ENCODE results near the gene POLR2B.
A peak's percentile ranks its signal among the peaks of the same experiment; 100 is the strongest.
"Not testable (repeated sequence)": the region's sequence is repeated elsewhere in the genome, so short reads cannot be mapped to it uniquely, and the experiment has no call there.

Gene POLR2B

DNA sequence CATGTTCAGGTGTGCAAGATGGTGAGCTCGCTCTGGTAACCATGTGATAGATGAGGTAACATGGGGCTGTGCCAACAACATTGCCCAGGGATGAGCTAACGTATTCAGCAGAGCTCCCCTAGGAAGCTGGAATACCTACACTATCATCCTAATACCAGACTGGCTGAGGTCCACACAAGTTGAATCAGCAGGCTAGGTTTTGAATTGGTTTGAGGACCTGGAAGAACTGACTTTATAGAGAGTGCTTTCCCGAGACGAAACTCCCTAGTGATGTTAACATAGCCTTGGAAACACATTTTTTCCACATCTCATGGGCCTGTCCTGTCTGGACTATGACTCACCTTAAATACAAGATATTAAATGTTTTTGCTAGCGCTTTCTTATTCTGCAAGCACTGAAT is 74.8 kb downstream of the POLR2B start:
- DNase-seq (ENCODE audit: low read depth): no peak

DNA sequence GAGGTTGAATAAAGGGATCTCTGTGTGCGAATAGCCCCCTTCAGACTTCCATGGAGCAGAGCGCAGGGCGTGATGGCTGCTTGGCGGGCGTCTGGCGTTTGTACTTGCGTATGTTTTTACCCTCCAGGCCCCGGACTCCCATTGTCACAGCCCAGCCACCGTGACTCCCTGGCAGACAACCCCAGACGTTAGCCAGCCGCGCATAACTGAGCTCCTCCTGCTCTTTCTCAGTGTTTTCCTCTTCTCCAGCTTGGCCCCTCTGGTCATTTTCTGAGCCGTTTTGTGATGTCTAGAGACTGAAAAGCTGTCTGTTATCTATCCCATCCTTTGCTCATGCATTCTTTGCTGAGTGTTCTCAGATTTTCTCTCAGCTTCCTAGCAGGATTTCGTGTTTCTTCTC is 77.2 kb downstream of the POLR2B start:
- DNase-seq (ENCODE audit: low read depth): no peak

- no peak for DNase-seq (ENCODE audit: low read depth)
These were observed 81.4 kb downstream of the POLR2B start for GRCh38 chr4:57059890-57060716.

- not testable (repeated sequence) for DNase-seq (ENCODE audit: low read depth)
These were observed 82.0 kb downstream of the POLR2B start for GRCh38 chr4:57060717-57061067.

DNA sequence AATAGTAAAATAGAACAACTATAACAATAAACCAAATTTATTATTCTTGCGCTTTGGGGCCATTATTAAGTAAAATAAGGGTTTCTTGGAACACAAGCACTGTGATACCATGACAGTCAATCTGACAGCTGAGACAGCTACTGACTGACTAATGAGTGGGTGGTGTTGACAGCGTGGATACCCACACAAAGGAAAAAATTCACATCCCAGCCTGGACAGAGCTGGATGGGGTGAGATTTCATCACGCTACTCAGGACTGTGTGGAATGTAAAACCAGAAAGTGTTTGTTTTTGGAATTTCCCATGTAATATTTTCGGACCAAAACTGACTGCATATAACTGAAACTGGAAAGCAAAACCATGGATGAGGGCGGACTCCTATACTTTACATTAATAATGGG is 82.7 kb downstream of the POLR2B start:
- DNase-seq (ENCODE audit: low read depth): no peak

DNA sequence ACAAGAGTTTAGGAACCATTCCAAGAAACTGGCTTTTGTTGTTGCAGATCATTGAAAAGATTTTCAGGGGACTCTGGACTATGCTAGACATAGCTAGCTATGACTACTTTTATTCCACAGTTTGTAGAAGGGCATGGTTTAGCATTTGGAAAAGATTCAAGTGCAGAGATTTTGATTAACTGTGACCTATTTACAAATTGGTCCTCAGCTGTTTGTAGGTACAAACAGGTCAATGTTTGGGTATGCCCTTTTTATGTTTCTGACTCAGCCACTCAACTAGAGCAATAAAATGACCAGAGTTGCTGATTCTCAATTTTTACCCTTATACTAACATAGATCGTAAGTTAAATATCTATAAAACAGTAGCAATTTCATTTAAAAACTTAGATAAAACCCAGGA is 84.8 kb downstream of the POLR2B start:
- no peak for DNase-seq (ENCODE audit: low read depth)

GRCh38 chr4:57064120-57064519 is 85.4 kb downstream of the POLR2B start:
- DNase-seq (ENCODE audit: low read depth): no peak

DNA sequence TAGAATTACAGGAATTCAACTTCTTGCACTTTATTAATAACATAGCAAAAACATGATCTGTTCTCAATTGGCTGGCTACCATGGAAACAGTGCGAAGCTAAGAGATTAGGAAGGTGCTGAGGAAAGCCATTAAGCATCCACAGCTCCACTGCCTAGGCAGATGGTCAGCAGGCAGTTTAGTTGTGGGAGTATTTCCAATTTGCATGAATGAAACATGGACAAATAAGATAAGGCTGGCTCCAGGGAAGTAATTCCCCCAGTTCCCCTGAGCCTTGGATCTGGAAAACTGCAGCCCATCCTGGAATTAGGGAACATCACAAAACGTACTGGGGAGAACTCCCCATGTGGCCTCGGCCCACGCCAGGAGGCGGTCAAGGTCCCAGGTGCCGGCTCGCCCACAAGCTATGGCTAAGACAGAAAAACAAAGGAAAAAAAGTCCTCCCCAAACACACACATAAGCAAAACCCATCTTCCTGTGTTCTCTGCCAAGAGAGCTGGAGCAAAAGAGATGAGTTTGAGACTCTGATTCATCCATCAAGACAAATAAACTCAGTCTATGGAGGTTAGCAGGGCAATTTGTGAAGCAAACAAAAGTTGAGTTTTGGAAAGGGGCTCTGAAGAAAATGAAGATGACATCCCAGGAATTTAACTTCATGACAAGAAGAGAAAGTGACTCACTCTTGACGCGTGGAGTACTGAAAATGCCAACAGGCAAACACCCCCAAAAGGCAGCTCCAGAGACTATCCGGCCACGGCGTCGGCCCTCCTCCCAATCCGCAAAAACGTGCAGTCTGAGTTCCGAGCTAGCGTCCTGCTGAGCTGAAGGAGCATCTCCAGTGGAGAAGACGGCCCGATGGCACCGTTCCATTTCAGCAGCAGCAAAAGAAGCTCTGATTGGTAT is 86.4 kb downstream of the POLR2B start:
- DNase-seq (ENCODE audit: low read depth): peak; percentile 70

- DNase-seq (ENCODE audit: low read depth): no peak
These were observed 87.2 kb downstream of the POLR2B start for GRCh38 chr4:57065730-57066482.

DNA sequence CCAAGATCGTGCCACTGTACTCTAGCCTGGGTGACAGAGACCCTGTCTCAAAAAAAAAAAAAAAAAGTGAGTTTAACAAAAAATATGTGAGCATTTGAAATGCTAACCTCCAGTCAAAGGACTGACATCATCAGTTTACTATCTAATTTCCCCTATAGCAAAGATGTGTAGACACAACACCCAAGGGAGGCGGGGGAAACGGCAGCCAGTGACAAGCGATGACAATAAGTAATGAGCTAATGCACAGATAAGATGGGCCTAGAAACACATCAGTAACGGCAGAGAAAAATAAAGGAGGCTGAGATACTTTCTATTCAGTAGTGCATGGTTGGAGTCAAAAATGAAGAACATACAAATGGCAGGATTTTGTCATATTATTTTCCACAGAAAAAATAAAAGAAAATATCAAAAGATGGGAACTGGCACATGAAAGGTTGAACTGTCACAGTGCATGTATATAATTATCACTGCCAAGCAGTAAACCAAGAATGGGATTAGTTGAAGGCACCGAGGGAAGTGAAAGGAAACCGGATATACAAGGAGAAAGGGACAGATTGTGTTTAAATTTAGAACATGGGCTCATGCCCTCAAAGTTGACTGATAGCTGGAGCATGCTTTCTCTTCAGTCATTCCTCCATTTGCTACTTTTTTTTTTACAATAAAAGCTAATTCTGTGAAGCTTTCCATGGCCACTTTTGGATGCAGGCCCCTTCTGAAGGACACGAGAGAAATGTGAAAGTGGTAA is 89.7 kb downstream of the POLR2B start:
- no peak for DNase-seq (ENCODE audit: low read depth)

DNA sequence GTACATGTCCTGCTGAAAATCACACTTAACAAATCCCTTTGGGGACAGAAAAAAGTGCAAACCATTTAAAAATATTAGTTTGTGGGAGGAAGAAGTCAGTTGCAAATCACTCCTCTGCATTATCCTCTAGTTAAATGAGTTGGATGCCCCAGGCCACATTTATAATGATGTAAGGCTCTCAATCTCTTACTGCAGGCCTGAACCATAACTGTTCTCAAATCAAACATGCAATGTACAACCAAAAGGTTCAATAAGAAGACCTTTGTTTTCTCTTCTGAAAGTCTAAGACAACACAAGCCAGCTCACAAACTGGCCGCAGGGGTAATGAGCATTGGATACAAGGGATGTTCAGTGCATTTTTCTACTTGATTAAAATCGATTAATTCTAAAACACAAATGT is 91.8 kb downstream of the POLR2B start:
- no peak for DNase-seq (ENCODE audit: low read depth)

DNA sequence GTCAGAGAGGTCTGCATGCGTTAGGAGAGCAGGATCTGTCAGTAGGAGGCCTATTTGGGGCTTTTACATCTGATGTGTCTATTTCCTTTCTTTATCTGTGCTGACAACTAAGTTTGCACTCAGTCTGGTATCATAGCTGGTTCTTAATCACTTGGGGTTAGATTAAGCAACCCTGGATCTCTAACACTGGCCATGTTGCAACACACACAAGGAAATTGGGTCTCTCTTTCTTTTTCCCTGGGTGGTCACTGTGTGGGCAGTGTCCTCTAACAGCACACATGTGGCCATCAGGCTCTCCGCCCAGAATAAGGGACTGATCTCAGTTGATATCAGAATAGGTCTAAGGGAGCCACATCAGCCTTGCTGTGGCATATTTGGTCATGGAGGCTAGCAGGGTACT is 92.6 kb downstream of the POLR2B start:
- no peak for DNase-seq (ENCODE audit: low read depth)

GRCh38 chr4:57073559-57073958 is 94.9 kb downstream of the POLR2B start:
- no peak for DNase-seq (ENCODE audit: low read depth)

- no peak for DNase-seq (ENCODE audit: low read depth)
These were observed 96.0 kb downstream of the POLR2B start for GRCh38 chr4:57074744-57075143.

DNA sequence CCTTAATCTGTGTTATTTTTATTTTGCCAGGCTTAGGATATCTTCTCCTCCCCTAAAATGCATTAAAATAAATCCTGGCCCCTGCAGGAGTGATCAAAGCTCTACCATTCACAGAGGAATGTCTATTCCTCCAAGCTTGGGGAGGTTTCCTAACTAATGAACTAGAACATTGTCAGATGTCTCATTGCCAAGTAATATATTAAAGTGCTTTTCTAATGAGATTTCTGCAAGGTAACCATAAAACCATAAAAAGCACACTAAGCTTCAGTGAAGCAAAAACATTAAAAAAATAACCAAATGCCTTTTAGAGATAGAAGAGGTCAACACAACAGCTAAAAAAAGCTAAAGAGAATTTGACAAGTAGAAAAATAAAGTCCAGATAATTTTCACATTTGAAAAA is 96.7 kb downstream of the POLR2B start:
- DNase-seq (ENCODE audit: low read depth): no peak

DNA sequence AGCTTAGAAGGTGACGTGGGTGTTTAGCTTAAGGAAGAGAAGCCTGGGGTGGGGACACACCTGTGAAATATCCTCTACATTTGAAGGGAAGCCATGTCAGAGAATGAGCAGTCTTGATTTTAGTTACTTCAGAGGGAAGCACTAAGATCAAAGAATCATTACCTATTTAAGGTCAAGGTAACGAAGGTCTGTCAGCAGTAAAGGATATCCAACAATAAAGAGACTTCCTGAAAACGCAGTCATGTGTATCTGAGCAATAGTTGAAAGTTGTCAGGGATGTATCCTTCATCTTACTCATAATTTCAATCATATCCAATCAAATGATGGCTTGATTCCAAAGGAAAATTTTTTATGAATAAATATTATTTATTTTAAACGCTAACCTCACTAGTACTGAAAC is 98.0 kb downstream of the POLR2B start:
- no peak for DNase-seq (ENCODE audit: low read depth)

DNA sequence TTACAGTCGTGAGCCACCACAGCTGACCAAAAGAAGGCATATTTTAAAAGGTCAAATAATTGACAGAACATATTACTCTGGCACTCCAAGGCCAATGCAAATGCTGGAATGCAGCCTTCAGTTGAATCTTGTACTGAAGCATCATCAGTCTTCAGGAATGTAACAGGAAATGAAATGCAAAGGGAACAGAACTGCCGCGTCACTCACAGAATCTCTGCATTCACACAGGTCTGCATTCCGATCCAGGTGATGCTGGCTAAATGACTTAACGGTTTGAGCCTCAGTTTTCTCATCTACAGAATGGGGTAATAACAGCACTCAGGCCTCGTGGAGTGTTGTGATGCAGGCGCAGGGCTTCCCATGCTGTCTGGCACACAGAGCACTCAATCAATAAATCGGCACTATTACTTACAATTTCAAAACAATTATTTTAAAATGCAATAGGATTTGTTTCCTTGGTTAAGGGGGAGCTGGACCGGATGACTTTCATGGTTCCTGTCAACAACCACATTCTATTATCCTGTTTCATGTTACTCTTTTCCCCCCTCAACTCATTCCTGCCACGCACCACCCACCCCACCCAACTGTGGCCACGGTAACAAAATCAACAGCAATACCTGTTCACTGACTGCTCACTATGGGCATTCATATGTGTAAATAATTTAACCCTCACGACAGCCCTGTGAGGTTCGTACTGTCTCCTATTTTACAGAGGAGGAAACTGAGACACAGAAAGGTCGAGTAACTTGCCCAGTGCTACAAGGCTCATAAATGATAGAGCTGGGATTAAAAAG is 99.1 kb downstream of the POLR2B start:
- no peak for DNase-seq (ENCODE audit: low read depth)

DNA sequence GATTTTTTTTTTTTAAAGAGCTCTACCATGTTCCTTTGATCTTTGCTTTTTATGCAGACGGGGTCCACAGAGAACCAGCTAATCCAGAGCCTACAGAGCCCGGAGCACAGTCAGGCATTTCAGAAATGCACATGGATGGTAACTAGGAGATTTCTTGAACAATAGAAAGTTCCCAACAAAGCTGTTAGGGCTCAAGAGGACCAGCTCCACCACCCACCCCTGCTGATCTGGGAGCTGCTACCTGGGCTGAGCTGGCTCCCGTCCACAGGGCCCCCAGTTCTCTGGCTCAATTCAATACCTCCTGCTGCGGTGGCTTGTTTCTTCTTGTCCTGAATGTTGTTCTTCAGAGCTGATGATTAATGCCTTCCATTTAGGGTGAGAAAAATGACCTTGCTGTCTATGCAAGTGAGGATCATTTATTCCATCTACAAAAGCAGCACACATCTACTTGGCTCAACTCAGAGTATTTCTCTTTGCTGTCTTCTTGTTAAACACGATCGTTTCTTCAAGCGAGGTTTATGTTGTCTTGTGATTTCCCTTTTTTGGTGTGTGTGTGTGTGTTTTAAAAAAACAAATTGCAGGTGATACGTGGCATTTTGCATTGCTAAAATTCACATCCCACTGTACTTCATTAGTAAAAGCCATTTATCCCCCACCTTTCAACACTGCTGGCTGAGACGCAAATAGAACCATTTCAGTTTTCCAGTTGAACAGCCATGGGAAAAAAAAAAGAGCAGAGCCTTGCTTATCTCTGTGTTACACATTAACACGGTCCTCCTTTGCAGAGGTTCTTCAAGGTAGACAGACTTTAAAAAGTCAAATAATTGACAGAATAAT is 100.2 kb downstream of the POLR2B start:
- no peak for DNase-seq (ENCODE audit: low read depth)

All from HS-5 (cell line).